Stimulated activated naive CD8-positive, alpha-beta T cell treated with anti-CD3 and anti-CD28 coated beads, Interleukin-15, Interleukin-2, amounts not matched to agents 100 ng/mL and 50 ng/mL, for 24 hours (primary cell): Measurements from ENCODE around the gene TNK2.
"Not testable (repeated sequence)": the region's sequence is repeated elsewhere in the genome, so short reads cannot be mapped to it uniquely, and the experiment has no call there.

Experiments used
- H3K27ac Mint-ChIP-seq: one replicate; pipeline ENCODE4 v1.8.0; 2021; ENCODE audit warnings: mild to moderate bottlenecking, mixed read lengths
- H3K27me3 Mint-ChIP-seq: one replicate; pipeline ENCODE4 v1.8.0; 2021; ENCODE audit warnings: mixed read lengths
- H3K36me3 Mint-ChIP-seq: one replicate; pipeline ENCODE4 v1.8.0; 2021; ENCODE audit warnings: low read depth, mixed read lengths
- H3K4me1 Mint-ChIP-seq: one replicate; pipeline ENCODE4 v1.8.0; 2021; ENCODE audit warnings: low read depth, mixed read lengths
- H3K4me3 Mint-ChIP-seq: one replicate; pipeline ENCODE4 v1.8.0; 2021; ENCODE audit warnings: mild to moderate bottlenecking, mixed read lengths
- H3K9me3 Mint-ChIP-seq: one replicate; pipeline ENCODE4 v1.8.0; 2021; ENCODE audit warnings: mixed read lengths

The TNK2 gene

GRCh38 chr3:195907934-195908693, at the start of gene TNK2:
TSS of gene TNK2 (minus strand) at chr3:195908551. CDS start at chr3:195888588, 19,963 bp downstream.
- H3K4me1 Mint-ChIP-seq: peaks cover 57% of the 10 kb centered on the region
- H3K9me3 Mint-ChIP-seq: no peaks in the 10 kb centered on the region
- peak within 1 kb of the TSS; percentile 83 for H3K4me3 Mint-ChIP-seq
- H3K27ac Mint-ChIP-seq: peak within 1 kb of the TSS; percentile 95
- H3K36me3 Mint-ChIP-seq: peaks cover 13% of the 10 kb centered on the region
- no peaks in the 10 kb centered on the region for H3K27me3 Mint-ChIP-seq

DNA sequence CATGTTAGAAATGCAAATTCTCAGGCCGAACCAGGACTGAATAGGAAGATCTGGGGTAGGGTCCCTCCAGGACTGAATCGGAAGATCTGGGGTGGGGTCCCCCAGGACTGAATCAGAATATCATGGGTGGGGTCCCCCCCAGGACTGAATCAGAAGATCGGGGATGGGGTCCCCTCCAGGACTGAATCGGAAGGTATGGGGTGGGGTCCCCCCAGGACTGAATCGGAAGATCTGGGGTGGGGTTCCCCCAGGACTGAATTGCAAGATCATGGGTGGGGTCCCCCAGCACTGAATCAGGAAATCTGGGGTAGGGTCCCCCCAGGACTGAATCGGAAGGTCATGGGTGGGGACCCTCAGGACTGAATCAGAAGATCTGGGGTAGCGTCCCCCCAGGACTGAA, 48.2 kb upstream of the TNK2 start:
- Mint-ChIP-seq H3K9me3 (no peaks in the 10 kb centered on the region), H3K36me3 (peaks cover 30% of the 10 kb centered on the region), H3K4me1 (peaks cover 38% of the 10 kb centered on the region), H3K27me3 (no peaks in the 10 kb centered on the region), H3K4me3 (no peak overlapping the region), H3K27ac (no peak overlapping the region)

DNA sequence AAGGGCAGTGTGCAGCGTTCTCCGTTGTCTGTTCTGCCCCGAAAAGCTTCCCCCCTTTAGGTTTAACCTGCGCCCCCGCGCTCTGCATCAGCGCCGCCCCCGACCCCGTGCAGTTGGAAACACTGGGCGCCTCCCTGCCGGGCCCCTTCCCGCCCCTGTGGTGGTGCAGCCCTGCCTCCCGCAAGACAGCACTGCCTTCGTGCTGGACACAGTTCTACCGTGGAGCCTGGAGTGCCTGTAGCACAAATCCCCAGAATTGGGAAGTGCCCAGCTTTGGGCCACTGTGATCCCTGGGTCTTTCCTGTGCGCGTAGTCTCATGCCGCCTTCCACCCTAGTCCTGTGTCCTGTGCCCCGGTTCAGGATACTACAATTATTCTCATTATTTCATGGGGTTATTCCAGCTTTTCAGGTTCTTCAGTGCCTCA, 47.1 kb upstream of the TNK2 start:
- H3K27me3 Mint-ChIP-seq, H3K9me3 Mint-ChIP-seq: not testable (repeated sequence)
- Mint-ChIP-seq H3K27ac (peak overlapping the region; percentile 85), H3K4me3 (peak overlapping the region; percentile 69), H3K4me1 (peaks cover 43% of the 10 kb centered on the region), H3K36me3 (peaks cover 20% of the 10 kb centered on the region)

DNA sequence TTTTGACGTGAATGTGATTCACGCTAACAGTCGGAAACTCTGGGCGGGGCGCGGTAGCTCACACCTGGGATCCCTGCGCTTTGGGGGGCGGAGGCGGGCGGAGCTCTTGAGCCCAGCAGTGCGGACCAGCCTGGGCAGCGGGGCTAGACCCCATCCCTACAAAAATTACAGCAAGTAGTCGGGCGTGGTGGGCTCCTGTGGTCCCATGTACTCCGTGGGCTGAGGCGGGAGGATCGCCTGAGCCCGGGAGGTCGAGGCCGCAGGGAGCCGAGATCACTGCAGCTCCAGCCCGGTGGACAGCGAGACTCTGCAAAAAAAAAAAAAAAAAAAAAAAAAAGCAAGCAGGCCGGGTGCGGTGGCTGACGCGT, 46.4 kb upstream of the TNK2 start:
- not testable (repeated sequence) for H3K9me3 Mint-ChIP-seq, H3K27me3 Mint-ChIP-seq
- Mint-ChIP-seq H3K27ac (peak overlapping the region; percentile 83), H3K4me1 (peaks cover 47% of the 10 kb centered on the region), H3K4me3 (peak overlapping the region; percentile 81), H3K36me3 (peaks cover 20% of the 10 kb centered on the region)

GRCh38 chr3:195954052-195954751, 45.9 kb upstream of the TNK2 start:
- not testable (repeated sequence) for H3K27me3 Mint-ChIP-seq, H3K9me3 Mint-ChIP-seq
- Mint-ChIP-seq H3K36me3 (peaks cover 17% of the 10 kb centered on the region), H3K27ac (peak overlapping the region; percentile 83), H3K4me3 (peak overlapping the region; percentile 81), H3K4me1 (peaks cover 45% of the 10 kb centered on the region)

DNA sequence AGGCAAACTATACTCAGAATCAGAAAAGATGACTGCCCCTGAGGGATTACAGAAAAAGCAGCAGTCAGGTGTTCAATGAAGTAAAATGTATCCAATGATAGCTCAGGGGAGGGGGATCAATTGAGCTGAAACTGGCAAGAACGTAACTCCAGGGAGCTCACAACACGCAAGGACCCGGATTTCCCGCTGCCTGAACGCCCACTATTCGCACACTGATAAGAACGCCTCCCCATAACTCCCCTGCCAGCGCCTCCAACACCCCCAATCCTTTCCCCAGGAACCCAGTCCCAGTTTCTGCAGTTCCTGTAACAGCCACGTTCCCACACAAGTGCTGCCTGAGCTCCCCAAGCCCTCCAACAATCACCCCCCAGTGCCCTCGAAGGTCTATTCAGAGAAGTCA, 44.2 kb upstream of the TNK2 start:
- H3K9me3 Mint-ChIP-seq, H3K36me3 Mint-ChIP-seq, H3K27me3 Mint-ChIP-seq: not testable (repeated sequence)
- peak overlapping the region; percentile 48 for H3K27ac Mint-ChIP-seq
- peaks cover 41% of the 10 kb centered on the region for H3K4me1 Mint-ChIP-seq
- H3K4me3 Mint-ChIP-seq: peak overlapping the region; percentile 66

GRCh38 chr3:195951443-195952177, 43.3 kb upstream of the TNK2 start:
- not testable (repeated sequence) for H3K36me3 Mint-ChIP-seq, H3K27me3 Mint-ChIP-seq, H3K9me3 Mint-ChIP-seq
- Mint-ChIP-seq H3K4me3 (peak overlapping the region; percentile 62), H3K4me1 (peaks cover 41% of the 10 kb centered on the region), H3K27ac (peak overlapping the region; percentile 11)

DNA sequence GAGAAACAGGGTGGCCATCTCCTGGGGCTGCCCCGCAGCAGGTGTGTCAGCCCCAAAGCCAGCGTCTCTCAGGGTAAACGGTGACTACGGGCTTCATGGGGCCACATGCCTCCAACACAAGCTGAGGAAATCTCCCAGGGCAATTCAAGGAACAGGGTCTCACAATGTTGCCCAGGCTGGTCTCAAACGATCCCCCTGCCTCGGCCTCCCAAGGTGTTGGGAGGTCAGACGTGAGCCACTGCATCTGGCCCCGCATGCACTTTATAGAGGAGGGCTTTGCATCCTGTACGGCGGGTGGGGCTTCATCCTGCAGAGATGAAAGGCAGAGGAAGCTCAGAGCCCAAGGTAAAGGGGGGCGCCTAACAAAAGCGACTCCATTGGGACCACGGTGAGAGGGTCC, 42.4 kb upstream of the TNK2 start:
- not testable (repeated sequence) for H3K27ac Mint-ChIP-seq

DNA sequence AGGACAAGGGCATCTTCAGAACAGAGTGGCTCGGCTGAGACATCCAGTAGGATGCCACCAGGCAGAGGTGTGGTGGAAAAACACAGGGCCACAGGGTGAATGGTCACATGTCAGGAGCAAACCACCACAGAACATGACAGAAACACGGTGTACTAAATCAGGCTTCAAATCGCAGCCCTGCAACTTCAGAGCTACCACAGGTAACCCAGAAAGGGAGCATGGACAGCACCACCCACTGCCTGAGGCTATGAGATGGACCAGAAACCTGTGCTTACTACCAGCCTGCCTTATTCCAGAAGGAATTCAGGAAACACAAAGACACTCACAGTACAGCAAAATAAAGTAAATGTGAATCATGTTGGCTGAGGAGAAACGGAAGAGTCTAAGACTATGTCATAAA, 41.8 kb upstream of the TNK2 start:
- not testable (repeated sequence) for H3K9me3 Mint-ChIP-seq, H3K27ac Mint-ChIP-seq, H3K4me3 Mint-ChIP-seq, H3K27me3 Mint-ChIP-seq
- Mint-ChIP-seq H3K4me1 (peaks cover 27% of the 10 kb centered on the region), H3K36me3 (peaks cover 17% of the 10 kb centered on the region)

More for the DNA sequence above, 42.4 kb upstream of the TNK2 start:
- Mint-ChIP-seq H3K36me3 (peaks cover 11% of the 10 kb centered on the region), H3K4me1 (peaks cover 32% of the 10 kb centered on the region)
- H3K27me3 Mint-ChIP-seq, H3K4me3 Mint-ChIP-seq, H3K9me3 Mint-ChIP-seq: not testable (repeated sequence)

GRCh38 chr3:195946910-195947699, 38.8 kb upstream of the TNK2 start:
- Mint-ChIP-seq H3K4me1 (peaks cover 19% of the 10 kb centered on the region), H3K36me3 (peaks cover 43% of the 10 kb centered on the region)
- H3K4me3 Mint-ChIP-seq, H3K27ac Mint-ChIP-seq, H3K27me3 Mint-ChIP-seq, H3K9me3 Mint-ChIP-seq: not testable (repeated sequence)

- not testable (repeated sequence) for H3K27ac Mint-ChIP-seq, H3K4me3 Mint-ChIP-seq, H3K9me3 Mint-ChIP-seq, H3K27me3 Mint-ChIP-seq, H3K4me1 Mint-ChIP-seq
- H3K36me3 Mint-ChIP-seq: peaks cover 49% of the 10 kb centered on the region
Observed at GRCh38 chr3:195941265-195941815, 33.0 kb upstream of the TNK2 start.

GRCh38 chr3:195940806-195941205, 32.5 kb upstream of the TNK2 start:
- peaks cover 49% of the 10 kb centered on the region for H3K36me3 Mint-ChIP-seq
- H3K27ac Mint-ChIP-seq, H3K4me3 Mint-ChIP-seq, H3K4me1 Mint-ChIP-seq, H3K9me3 Mint-ChIP-seq, H3K27me3 Mint-ChIP-seq: not testable (repeated sequence)

- not testable (repeated sequence) for H3K4me1 Mint-ChIP-seq, H3K9me3 Mint-ChIP-seq, H3K4me3 Mint-ChIP-seq, H3K27ac Mint-ChIP-seq, H3K27me3 Mint-ChIP-seq
- H3K36me3 Mint-ChIP-seq: peaks cover 40% of the 10 kb centered on the region
Observed at GRCh38 chr3:195939526-195940470, 31.4 kb upstream of the TNK2 start.

DNA sequence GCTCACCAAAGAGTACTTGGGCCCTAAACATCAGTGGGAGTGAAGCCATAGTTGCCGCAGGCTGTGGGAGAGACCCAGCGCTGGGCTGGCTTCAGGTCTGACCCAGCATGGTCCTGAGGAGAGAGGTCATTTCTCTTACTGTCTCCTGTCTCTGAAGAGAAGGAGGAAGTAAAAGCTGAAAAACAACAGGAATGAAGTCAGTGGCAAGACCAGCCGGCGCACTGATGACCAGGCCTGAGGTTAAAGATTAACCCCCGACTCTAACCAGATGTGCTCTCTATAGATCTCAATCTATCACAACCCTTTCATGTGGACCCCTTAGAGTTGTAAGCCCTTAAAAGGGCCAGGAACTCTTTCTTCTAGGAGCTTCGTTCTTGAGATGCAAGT, 24.7 kb upstream of the TNK2 start:
- H3K4me3 Mint-ChIP-seq, H3K27me3 Mint-ChIP-seq, H3K9me3 Mint-ChIP-seq, H3K4me1 Mint-ChIP-seq, H3K36me3 Mint-ChIP-seq, H3K27ac Mint-ChIP-seq: not testable (repeated sequence)
